Activated B cell treated with CpG ODN at 0.5 μM for 24 hours (primary cell): ENCODE measurements around the gene GART. TPM values are rescaled to one million over a fixed set of nuclear protein-coding genes. Genes with fewer than 3 reads are reported as not detected.
"Not testable (repeated sequence)": the region's sequence is repeated elsewhere in the genome, so short reads cannot be mapped to it uniquely, and the experiment has no call there.

Experiments
- ATAC-seq: fragments of 200-7000 bp; cut with Tn5 transposase; one replicate; pipeline ENCODE4 v1.10.0; 2021; ENCODE audit warnings: low read depth, mild to moderate bottlenecking, moderate library complexity
- CTCF ChIA-PET: fragments of 350-600 bp; sonication (Branson Sonifier 250); formaldehyde crosslinking; loops from one replicate; lab custom pipeline; 2021; ENCODE audit warnings: antibody characterized with exemption; lab: Charles Lee
- POLR2A ChIA-PET: fragments of 350-600 bp; sonication (Branson Sonifier 250); formaldehyde crosslinking; loops from one replicate; lab custom pipeline; 2021; ENCODE audit warnings: antibody characterized with exemption; lab: Charles Lee
- DNase-seq: peaks from one replicate; pipeline ENCODE4 v3.0.0; 2022
- H3K27ac Mint-ChIP-seq: one replicate; pipeline ENCODE4 v1.8.0; 2020; ENCODE audit warnings: mixed read lengths
- H3K27me3 Mint-ChIP-seq: one replicate; pipeline ENCODE4 v1.8.0; 2021; ENCODE audit warnings: mixed read lengths
- H3K36me3 Mint-ChIP-seq: one replicate; pipeline ENCODE4 v1.8.0; 2021; ENCODE audit warnings: low read depth, mixed read lengths
- H3K4me1 Mint-ChIP-seq: one replicate; pipeline ENCODE4 v1.8.0; 2021; ENCODE audit warnings: mixed read lengths
- H3K4me3 Mint-ChIP-seq: one replicate; pipeline ENCODE4 v1.8.0; 2020; ENCODE audit warnings: mild to moderate bottlenecking, mixed read lengths
- H3K9me3 Mint-ChIP-seq: one replicate; pipeline ENCODE4 v1.8.0; 2020; ENCODE audit warnings: mixed read lengths
- intact Hi-C: fragments of 100-400 bp; cut with micrococcal nuclease; formaldehyde crosslinking; loops from one replicate; pipeline ENCODE4 v1.15.1; 2024
- total RNA-seq: library from RNA; stranded (reverse); gene quantifications from 2 replicates; pipeline ENCODE4 v1.2.3, GENCODE V29; 2022
- TF ChIP-seq, protein P1 (sequence below): fragments of 200-600 bp; IDR thresholded peaks from one replicate; pipeline ENCODE4 v1.8.0; 2022; ENCODE audit warnings: antibody characterized with exemption, mild to moderate bottlenecking

GART gene
- total RNA-seq, 1 donor from 2014 or later: 106 TPM

DNA sequence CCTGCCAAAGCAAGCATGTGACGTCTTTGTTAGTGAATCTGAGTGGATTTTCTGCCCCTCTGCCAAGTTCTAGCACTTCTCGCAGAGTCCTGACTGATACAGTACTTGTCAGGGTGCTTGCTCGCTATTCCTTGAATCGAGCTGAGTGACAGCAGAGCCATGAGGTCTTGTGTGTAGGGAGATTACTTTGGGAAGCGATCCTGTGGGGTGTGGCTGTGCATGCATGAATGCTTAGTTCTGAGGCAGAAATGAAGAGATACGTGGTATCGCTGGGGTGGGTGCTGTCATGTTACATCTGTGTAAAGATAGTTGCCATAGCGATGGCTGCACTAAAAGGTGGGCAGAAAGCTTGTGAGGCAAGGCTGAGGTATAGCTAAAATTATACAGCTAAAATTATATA lies 31.1 kb downstream of the GART start:
- intact Hi-C loops: no loop called here
- peaks cover 4% of the 10 kb centered on the region for H3K9me3 Mint-ChIP-seq
- ChIA-PET POLR2A (no interaction called here), CTCF (no interaction called here)
- H3K27me3 Mint-ChIP-seq: no peaks in the 10 kb centered on the region
- H3K4me1 Mint-ChIP-seq: no peaks in the 10 kb centered on the region
- ATAC-seq (no peak), DNase-seq (no peak)
- H3K4me3 Mint-ChIP-seq: no peak overlapping the region
- peaks cover 73% of the 10 kb centered on the region for H3K36me3 Mint-ChIP-seq
- TF ChIP-seq, protein P1, sequence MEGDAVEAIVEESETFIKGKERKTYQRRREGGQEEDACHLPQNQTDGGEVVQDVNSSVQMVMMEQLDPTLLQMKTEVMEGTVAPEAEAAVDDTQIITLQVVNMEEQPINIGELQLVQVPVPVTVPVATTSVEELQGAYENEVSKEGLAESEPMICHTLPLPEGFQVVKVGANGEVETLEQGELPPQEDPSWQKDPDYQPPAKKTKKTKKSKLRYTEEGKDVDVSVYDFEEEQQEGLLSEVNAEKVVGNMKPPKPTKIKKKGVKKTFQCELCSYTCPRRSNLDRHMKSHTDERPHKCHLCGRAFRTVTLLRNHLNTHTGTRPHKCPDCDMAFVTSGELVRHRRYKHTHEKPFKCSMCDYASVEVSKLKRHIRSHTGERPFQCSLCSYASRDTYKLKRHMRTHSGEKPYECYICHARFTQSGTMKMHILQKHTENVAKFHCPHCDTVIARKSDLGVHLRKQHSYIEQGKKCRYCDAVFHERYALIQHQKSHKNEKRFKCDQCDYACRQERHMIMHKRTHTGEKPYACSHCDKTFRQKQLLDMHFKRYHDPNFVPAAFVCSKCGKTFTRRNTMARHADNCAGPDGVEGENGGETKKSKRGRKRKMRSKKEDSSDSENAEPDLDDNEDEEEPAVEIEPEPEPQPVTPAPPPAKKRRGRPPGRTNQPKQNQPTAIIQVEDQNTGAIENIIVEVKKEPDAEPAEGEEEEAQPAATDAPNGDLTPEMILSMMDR: no peak
- H3K27ac Mint-ChIP-seq: no peak overlapping the region

- CTCF ChIA-PET, intact Hi-C loops, ATAC-seq, H3K4me1 Mint-ChIP-seq, H3K27ac Mint-ChIP-seq, H3K27me3 Mint-ChIP-seq, H3K4me3 Mint-ChIP-seq, POLR2A ChIA-PET, H3K9me3 Mint-ChIP-seq, DNase-seq: not testable (repeated sequence)
- H3K36me3 Mint-ChIP-seq: peaks cover 81% of the 10 kb centered on the region
Measured at GRCh38 chr21:33507003-33507402, 34.9 kb downstream of the GART start.

DNA sequence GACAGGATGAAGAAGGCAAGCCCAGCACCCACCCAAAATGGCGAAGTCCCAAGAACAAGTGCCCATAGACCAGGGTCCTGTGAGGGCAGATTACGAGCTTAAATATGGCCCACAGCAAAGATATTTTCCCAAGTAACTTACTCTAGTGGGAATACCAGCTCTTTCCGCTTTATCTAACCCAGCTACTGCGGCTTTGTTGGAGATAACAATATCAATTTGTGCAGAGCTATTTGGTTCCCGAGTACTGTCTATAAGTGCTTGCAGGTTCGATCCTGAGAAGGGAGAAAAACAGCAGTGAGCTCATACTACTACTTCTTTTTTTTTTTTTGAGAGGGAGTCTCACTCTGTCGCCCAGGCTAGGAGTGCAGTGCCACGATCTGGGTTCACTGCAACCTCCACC lies 36.1 kb downstream of the GART start:
- TF ChIP-seq, protein P1: no peak
- peaks cover 4% of the 10 kb centered on the region for H3K9me3 Mint-ChIP-seq
- ATAC-seq: no peak
- no peak overlapping the region for H3K27ac Mint-ChIP-seq
- H3K36me3 Mint-ChIP-seq: peaks cover 72% of the 10 kb centered on the region
- ChIA-PET CTCF (no interaction called here), POLR2A (interaction anchor here (0.8 kb wide), 1 partner anchor 26 kb away, joined by 3 read pairs; no protein-coding TSS in a partner anchor)
- no peak overlapping the region for H3K4me3 Mint-ChIP-seq
- no peak for DNase-seq
- no peaks in the 10 kb centered on the region for H3K27me3 Mint-ChIP-seq
- no peaks in the 10 kb centered on the region for H3K4me1 Mint-ChIP-seq
- intact Hi-C loops: no loop called here

- Mint-ChIP-seq H3K27ac (no peak overlapping the region), H3K27me3 (no peaks in the 10 kb centered on the region), H3K36me3 (peaks cover 2% of the 10 kb centered on the region), H3K4me1 (peaks cover 5% of the 10 kb centered on the region), H3K4me3 (no peak overlapping the region), H3K9me3 (no peaks in the 10 kb centered on the region)
- no peak for ATAC-seq
- POLR2A ChIA-PET: interaction anchor here (2.7 kb wide), 1 partner anchor 17 kb away, joined by 15 read pairs; the partner anchor contains the start of gene TMEM50B
- DNase-seq: no peak
- intact Hi-C loops: loop anchor here (10.0 kb wide), 1 partner anchor 1102 kb away; the partner anchor contains the start of gene URB1
- CTCF ChIA-PET: no interaction called here
- TF ChIP-seq, protein P1: no peak
Measured at GRCh38 chr21:33496345-33496744, 45.6 kb downstream of the GART start.

DNA sequence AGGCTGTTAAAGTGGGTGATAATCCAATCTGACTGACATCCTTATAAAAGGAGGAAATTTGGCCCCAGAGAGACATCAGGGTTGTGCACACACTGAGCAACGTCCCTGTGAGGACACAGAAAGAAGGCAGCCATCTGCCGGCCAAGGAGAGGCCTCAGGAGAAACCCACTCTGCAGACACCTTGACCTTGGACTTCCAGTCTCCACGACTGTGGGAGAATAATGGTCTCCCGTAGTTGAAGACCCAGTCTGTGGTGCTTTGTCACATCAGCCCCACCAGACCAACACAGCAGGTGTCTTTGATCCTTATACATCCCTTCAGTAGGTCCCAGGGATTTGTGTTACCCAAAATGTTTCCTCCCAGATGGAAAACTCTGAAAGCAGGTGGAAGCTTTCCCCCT lies 46.2 kb downstream of the GART start:
- TF ChIP-seq, protein P1: no peak
- ChIA-PET POLR2A (interaction anchor here (2.7 kb wide), 1 partner anchor 16 kb away, joined by 15 read pairs; the partner anchor contains the start of gene TMEM50B), CTCF (no interaction called here)
- no peak overlapping the region for H3K4me3 Mint-ChIP-seq
- intact Hi-C loops: loop anchor here (10.0 kb wide), 1 partner anchor 1101 kb away; the partner anchor contains the start of gene URB1
- DNase-seq: no peak
- no peaks in the 10 kb centered on the region for H3K27me3 Mint-ChIP-seq
- no peak overlapping the region for H3K27ac Mint-ChIP-seq
- no peak for ATAC-seq
- no peaks in the 10 kb centered on the region for H3K9me3 Mint-ChIP-seq
- peaks cover 9% of the 10 kb centered on the region for H3K4me1 Mint-ChIP-seq
- peaks cover 2% of the 10 kb centered on the region for H3K36me3 Mint-ChIP-seq

DNA sequence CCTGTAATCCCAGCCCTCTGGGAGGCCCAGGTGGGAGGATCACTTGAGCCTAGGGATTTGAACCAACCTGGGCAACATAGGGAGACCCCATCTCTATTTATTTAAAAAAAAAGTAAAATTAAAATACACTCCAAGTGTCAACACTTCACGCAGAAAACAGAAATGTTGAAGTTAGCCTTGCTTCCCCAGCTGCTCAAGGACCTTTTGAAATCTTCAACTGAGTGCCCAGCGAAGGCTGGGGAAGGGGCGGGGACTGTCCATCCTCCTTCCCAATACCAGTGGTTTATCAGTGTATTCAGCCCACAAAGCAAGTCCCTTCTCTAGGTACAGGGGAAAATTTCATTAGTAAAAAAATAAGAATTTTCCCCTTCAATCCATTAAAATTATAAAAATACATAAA lies 48.2 kb downstream of the GART start:
- POLR2A ChIA-PET: no interaction called here
- intact Hi-C loops: loop anchor here (10.0 kb wide), 1 partner anchor 1099 kb away; the partner anchor contains the start of gene URB1
- peaks cover 2% of the 10 kb centered on the region for H3K36me3 Mint-ChIP-seq
- CTCF ChIA-PET: no interaction called here
- TF ChIP-seq, protein P1: no peak
- H3K27me3 Mint-ChIP-seq: no peaks in the 10 kb centered on the region
- H3K9me3 Mint-ChIP-seq: no peaks in the 10 kb centered on the region
- DNase-seq: no peak
- no peak overlapping the region for H3K4me3 Mint-ChIP-seq
- no peak overlapping the region for H3K27ac Mint-ChIP-seq
- peaks cover 10% of the 10 kb centered on the region for H3K4me1 Mint-ChIP-seq
- no peak for ATAC-seq
